Astrocyte of the cerebellum (primary cell): Measurements from ENCODE around the gene FRRS1L.
"Not testable (repeated sequence)": the region's sequence is repeated elsewhere in the genome, so short reads cannot be mapped to it uniquely, and the experiment has no call there.

ENCODE experiments used
- DNase-seq: peaks from one replicate; pipeline ENCODE4 v3.0.0-alpha.2; 2011; ENCODE audit warnings: low read depth
- H3K4me3 ChIP-seq: 2 replicates; pipeline ENCODE4 v1.5.1; 2011; ENCODE audit warnings: mild to moderate bottlenecking, low read depth, low read length, moderate library complexity
- CTCF ChIP-seq: IDR thresholded peaks from 2 replicates; pipeline ENCODE4 v1.5.1; 2012; ENCODE audit warnings: low read length, low read depth, moderate library complexity, mild to moderate bottlenecking; ENCODE audit errors: missing control alignments
- in situ Hi-C: cut with HindIII; loops from 2 replicates; pipeline ENCODE4 v1.10.0; 2017; ENCODE audit warnings: low sequenced_read_pairs

The FRRS1L gene

GRCh38 chr9:109139851-109140250, 27.2 kb downstream of the FRRS1L start:
- no peak for DNase-seq
- no peak overlapping the region for H3K4me3 ChIP-seq
- no peak for TF ChIP-seq CTCF
- in situ Hi-C loops = no loop called here

GRCh38 chr9:109138421-109138820, 28.6 kb downstream of the FRRS1L start:
- H3K4me3 ChIP-seq = no peak overlapping the region
- in situ Hi-C loops = no loop called here
- no peak for TF ChIP-seq CTCF
- no peak for DNase-seq

- in situ Hi-C loops = no loop called here
These were observed 32.9 kb downstream of the FRRS1L start for GRCh38 chr9:109134167-109134578.

GRCh38 chr9:109133533-109133932, 33.5 kb downstream of the FRRS1L start:
- no peak for TF ChIP-seq CTCF
- H3K4me3 ChIP-seq = no peak overlapping the region

More at GRCh38 chr9:109134167-109134578, 32.9 kb downstream of the FRRS1L start:
- TF ChIP-seq CTCF = no peak
- H3K4me3 ChIP-seq = no peak overlapping the region
- DNase-seq = no peak

GRCh38 chr9:109132567-109133021, 34.5 kb downstream of the FRRS1L start:
- no peak for TF ChIP-seq CTCF
- in situ Hi-C loops = no loop called here
- H3K4me3 ChIP-seq = no peak overlapping the region
- no peak for DNase-seq

More at GRCh38 chr9:109133533-109133932, 33.5 kb downstream of the FRRS1L start:
- DNase-seq = no peak
- in situ Hi-C loops = no loop called here

- H3K4me3 ChIP-seq = no peak overlapping the region
- DNase-seq = no peak
- TF ChIP-seq CTCF = no peak
- in situ Hi-C loops = loop anchor here (5.0 kb wide), 1 partner anchor 38 kb away; the partner anchor contains the start of gene FRRS1L
These were observed 37.4 kb downstream of the FRRS1L start for GRCh38 chr9:109129470-109130197.

- DNase-seq = not testable (repeated sequence)
- in situ Hi-C loops = loop anchor here (5.0 kb wide), 1 partner anchor 41 kb away; the partner anchor contains the start of gene FRRS1L
These were observed 40.4 kb downstream of the FRRS1L start for GRCh38 chr9:109126671-109127070.

More at GRCh38 chr9:109126671-109127070, 40.4 kb downstream of the FRRS1L start:
- not testable (repeated sequence) for H3K4me3 ChIP-seq
